ENCODE results near the gene KIF1A.

The KIF1A gene

GRCh38 chr2:240798327-240798905 lies 21.6 kb downstream of the KIF1A start:
- DNase-seq = no peak

- no peak for DNase-seq
Observed at GRCh38 chr2:240797914-240798313, 22.1 kb downstream of the KIF1A start.

- DNase-seq = no peak
Observed at GRCh38 chr2:240797500-240797895, 22.5 kb downstream of the KIF1A start.

- DNase-seq = no peak
Observed at GRCh38 chr2:240796543-240797499, 23.2 kb downstream of the KIF1A start.

GRCh38 chr2:240795916-240796510 lies 24.0 kb downstream of the KIF1A start:
- DNase-seq = no peak

- DNase-seq = no peak
Observed at GRCh38 chr2:240795454-240795853, 24.6 kb downstream of the KIF1A start.

GRCh38 chr2:240794178-240794721 lies 25.8 kb downstream of the KIF1A start:
- no peak for DNase-seq

- DNase-seq = no peak
Observed at GRCh38 chr2:240793313-240794177, 26.5 kb downstream of the KIF1A start.

- no peak for DNase-seq
Observed at GRCh38 chr2:240792629-240793312, 27.2 kb downstream of the KIF1A start.

GRCh38 chr2:240791821-240792628 lies 28.0 kb downstream of the KIF1A start:
- DNase-seq = no peak

GRCh38 chr2:240791221-240791800 lies 28.7 kb downstream of the KIF1A start:
- DNase-seq = no peak

GRCh38 chr2:240790370-240791220 lies 29.4 kb downstream of the KIF1A start:
- DNase-seq = no peak

GRCh38 chr2:240789501-240790369 lies 30.3 kb downstream of the KIF1A start:
- no peak for DNase-seq

GRCh38 chr2:240789051-240789453 lies 31.0 kb downstream of the KIF1A start:
- no peak for DNase-seq

GRCh38 chr2:240788482-240788881 lies 31.5 kb downstream of the KIF1A start:
- no peak for DNase-seq

- no peak for DNase-seq
Observed at GRCh38 chr2:240787521-240788472, 32.2 kb downstream of the KIF1A start.

GRCh38 chr2:240786871-240787311 lies 33.1 kb downstream of the KIF1A start:
- no peak for DNase-seq
